ENCODE results near the gene TDRD1.

Gene TDRD1

DNA sequence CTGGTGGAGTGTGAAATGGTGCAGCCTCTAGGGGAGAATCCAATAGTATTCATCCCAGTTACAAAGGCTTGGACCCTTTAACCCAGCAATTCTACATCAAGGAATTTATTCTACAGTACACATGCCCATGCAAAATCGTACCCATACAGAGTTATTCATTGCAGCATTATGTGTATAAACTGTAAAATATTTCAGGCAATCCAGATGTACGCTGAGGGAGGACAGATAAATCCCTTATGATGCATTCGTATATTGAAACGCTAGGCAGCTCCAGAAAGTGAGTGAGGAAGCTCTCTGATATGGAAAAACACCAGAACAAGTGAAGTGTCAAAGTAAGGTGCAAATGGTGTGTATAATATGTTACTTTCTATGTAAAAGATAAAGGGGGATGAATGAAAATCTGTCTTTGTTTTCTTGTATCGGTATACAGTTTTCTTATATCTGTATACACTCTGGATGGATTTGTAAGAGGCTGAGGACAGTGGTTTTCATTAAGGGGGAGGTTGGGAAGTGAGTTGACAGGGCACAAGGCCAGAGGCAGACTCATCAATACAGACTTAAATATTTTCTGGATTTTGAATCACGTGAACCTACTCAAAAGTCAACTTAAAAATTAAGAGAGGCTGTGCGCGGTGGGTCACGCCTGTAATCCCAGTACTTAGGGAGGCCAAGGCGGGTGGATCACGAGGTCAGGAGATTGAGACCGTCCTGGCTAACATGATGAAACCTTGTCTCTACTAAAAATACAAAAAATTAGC, 77.0 kb downstream of the TDRD1 start:
- no peak for TF ChIP-seq CTCF (conservative IDR thresholded peaks at IDR 0.05; ENCODE audit: low read depth, low read length)

DNA sequence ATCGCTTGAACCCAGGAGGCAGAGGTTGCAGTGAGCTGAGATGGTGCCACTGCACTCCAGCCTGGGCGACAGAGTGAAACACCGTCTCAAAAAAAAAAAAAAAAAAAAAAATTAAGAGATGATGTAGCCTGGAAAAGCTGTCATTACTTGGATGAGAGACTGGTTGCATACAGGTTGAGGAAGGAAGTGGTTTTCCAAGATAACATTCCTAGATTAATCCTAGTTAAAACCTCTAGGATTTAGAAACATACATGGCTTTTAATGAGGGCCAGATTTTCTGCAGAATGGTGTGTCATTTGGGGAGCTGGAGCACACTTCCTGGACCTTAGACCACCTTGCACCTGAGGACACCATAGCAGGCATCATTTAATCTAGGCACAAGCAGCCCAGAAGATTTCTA, 77.7 kb downstream of the TDRD1 start:
- Histone ChIP-seq H3K4me2 (no peak overlapping the region), H3K36me3 (ENCODE audit: insufficient read depth) (no peaks in the 10 kb centered on the region), H3K9ac (no peak overlapping the region), H3K4me3 (IDR thresholded peaks at IDR 0.05; ENCODE audit: insufficient read depth, low read depth, low read length) (no peak overlapping the region), H2AFZ (ENCODE audit: low read depth) (no peak overlapping the region), H3K4me1 (ENCODE audit: low read depth, poor library complexity, severe bottlenecking) (peaks cover 16% of the 10 kb centered on the region), H4K20me1 (ENCODE audit: insufficient read depth) (no peaks in the 10 kb centered on the region), H3K27me3 (ENCODE audit: insufficient read depth, low read depth) (no peaks in the 10 kb centered on the region), H3K79me2 (ENCODE audit: insufficient read depth, low read depth) (no peaks in the 10 kb centered on the region), H3K27ac (no peak overlapping the region)
- no peak for TF ChIP-seq CTCF (conservative IDR thresholded peaks at IDR 0.05; ENCODE audit: low read depth, low read length)

More for the DNA sequence above, 77.0 kb downstream of the TDRD1 start:
- no peaks in the 10 kb centered on the region for H3K27me3 ChIP-seq (ENCODE audit: insufficient read depth, low read depth)
- H2AFZ ChIP-seq (ENCODE audit: low read depth) = no peak overlapping the region
- H3K4me2 ChIP-seq = no peak overlapping the region
- H3K4me1 ChIP-seq (ENCODE audit: low read depth, poor library complexity, severe bottlenecking) = peaks cover 10% of the 10 kb centered on the region
- H3K27ac ChIP-seq = no peak overlapping the region
- H4K20me1 ChIP-seq (ENCODE audit: insufficient read depth) = no peaks in the 10 kb centered on the region
- H3K4me3 ChIP-seq (IDR thresholded peaks at IDR 0.05; ENCODE audit: insufficient read depth, low read depth, low read length) = no peak overlapping the region
- no peak overlapping the region for H3K9ac ChIP-seq
- no peaks in the 10 kb centered on the region for H3K36me3 ChIP-seq (ENCODE audit: insufficient read depth)
- no peaks in the 10 kb centered on the region for H3K79me2 ChIP-seq (ENCODE audit: insufficient read depth, low read depth)

DNA sequence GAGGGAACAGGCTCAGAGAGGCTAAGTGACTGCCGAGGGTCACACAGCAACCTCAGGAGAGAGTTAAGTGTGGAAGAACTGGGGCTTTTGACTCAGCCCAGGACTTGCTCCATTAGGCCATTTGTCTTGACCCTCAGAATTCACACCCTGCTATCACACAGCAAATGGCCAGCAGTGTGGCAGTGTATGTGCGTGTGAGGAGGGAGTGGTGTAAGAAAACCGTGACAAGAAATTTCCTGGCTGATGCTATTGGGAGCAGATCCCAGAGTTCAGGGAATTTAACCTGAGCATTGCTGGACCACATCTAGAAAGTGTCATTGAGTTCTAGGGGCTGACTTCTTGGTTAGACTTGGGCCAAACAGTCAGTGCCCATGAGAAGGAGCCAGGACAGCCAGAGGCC, 78.3 kb downstream of the TDRD1 start:
- H3K4me1 ChIP-seq (ENCODE audit: low read depth, poor library complexity, severe bottlenecking) = peaks cover 17% of the 10 kb centered on the region
- H3K9ac ChIP-seq = no peak overlapping the region
- H3K4me3 ChIP-seq (IDR thresholded peaks at IDR 0.05; ENCODE audit: insufficient read depth, low read depth, low read length) = no peak overlapping the region
- no peaks in the 10 kb centered on the region for H3K27me3 ChIP-seq (ENCODE audit: insufficient read depth, low read depth)
- no peak overlapping the region for H3K27ac ChIP-seq
- H3K79me2 ChIP-seq (ENCODE audit: insufficient read depth, low read depth) = no peaks in the 10 kb centered on the region
- no peak overlapping the region for H2AFZ ChIP-seq (ENCODE audit: low read depth)
- no peak for TF ChIP-seq CTCF (conservative IDR thresholded peaks at IDR 0.05; ENCODE audit: low read depth, low read length)
- no peaks in the 10 kb centered on the region for H3K36me3 ChIP-seq (ENCODE audit: insufficient read depth)
- no peaks in the 10 kb centered on the region for H4K20me1 ChIP-seq (ENCODE audit: insufficient read depth)
- H3K4me2 ChIP-seq = no peak overlapping the region

DNA sequence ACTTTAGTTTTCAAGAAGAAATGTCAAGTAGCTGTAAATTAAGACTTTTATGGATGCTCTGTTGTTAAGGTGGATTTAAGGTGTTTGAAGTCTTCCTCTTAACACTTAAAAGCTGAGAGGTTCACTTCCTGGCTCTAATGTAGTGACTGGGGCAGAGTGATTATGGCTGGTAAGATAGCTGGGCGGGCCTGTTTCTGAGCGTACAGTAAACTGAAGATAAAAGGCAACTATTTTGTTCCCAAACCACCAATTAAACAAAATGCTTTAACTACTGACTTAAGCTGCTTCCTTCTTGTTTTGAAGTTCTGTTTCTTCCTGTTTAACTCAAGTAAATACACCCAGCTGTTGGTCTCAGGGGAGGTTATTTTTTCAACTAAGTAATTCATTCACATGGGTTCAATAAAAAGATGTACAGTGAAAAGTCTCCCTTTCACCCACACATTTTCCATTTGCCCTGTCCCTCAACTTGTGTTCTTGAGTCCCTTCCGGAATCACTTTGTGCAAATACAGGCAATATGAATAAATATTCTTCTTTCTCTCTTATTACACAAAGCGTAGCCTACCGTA, 79.2 kb downstream of the TDRD1 start:
- no peaks in the 10 kb centered on the region for H4K20me1 ChIP-seq (ENCODE audit: insufficient read depth)
- no peak for TF ChIP-seq CTCF (conservative IDR thresholded peaks at IDR 0.05; ENCODE audit: low read depth, low read length)
- H3K4me2 ChIP-seq = no peak overlapping the region
- no peak overlapping the region for H3K9ac ChIP-seq
- no peaks in the 10 kb centered on the region for H3K79me2 ChIP-seq (ENCODE audit: insufficient read depth, low read depth)
- H3K27me3 ChIP-seq (ENCODE audit: insufficient read depth, low read depth) = no peaks in the 10 kb centered on the region
- no peak overlapping the region for H3K27ac ChIP-seq
- no peak overlapping the region for H2AFZ ChIP-seq (ENCODE audit: low read depth)
- peaks cover 17% of the 10 kb centered on the region for H3K4me1 ChIP-seq (ENCODE audit: low read depth, poor library complexity, severe bottlenecking)
- H3K36me3 ChIP-seq (ENCODE audit: insufficient read depth) = no peaks in the 10 kb centered on the region
- H3K4me3 ChIP-seq (IDR thresholded peaks at IDR 0.05; ENCODE audit: insufficient read depth, low read depth, low read length) = no peak overlapping the region
